A673 (cell line): Measurements from ENCODE around the gene PKLR. TPM values are rescaled to one million over a fixed set of nuclear protein-coding genes. Genes with fewer than 3 reads are reported as not detected.

Experiments used
- Bru-seq: library from RNA; stranded (reverse); fragments of 400-500 nt; gene quantifications from one replicate; lab custom pipeline; 2021; lab: Mats Ljungman, UMichigan
- BruChase-seq, 2 experiments: library from RNA; stranded (reverse); fragments of 400-500 nt; gene quantifications; one replicate each; lab custom pipeline; 2021; lab: Mats Ljungman, UMichigan
- BruUV-seq: library from RNA; stranded (reverse); fragments of 400-500 nt; replicated peaks from 2 replicates; lab custom pipeline; 2021; lab: Mats Ljungman, UMichigan
- CTCF ChIA-PET: fragments of 300-600 bp; sonication (Branson Sonifier 250); formaldehyde crosslinking; loops from one replicate; lab custom pipeline; 2022; ENCODE audit warnings: antibody characterized with exemption; lab: Charles Lee
- POLR2A ChIA-PET: fragments of 300-600 bp; sonication (Branson Sonifier 250); formaldehyde crosslinking; loops from one replicate; lab custom pipeline; 2022; ENCODE audit warnings: antibody characterized with exemption; ENCODE audit not compliant: low non-redundant PET; lab: Charles Lee
- DNase-seq: peaks from one replicate; pipeline ENCODE4 v3.0.0-alpha.2; 2015; ENCODE audit warnings: low spot score
- H3K27ac ChIP-seq: fragments of 200-600 bp; sonication (generic); 2 replicates; pipeline ENCODE4 v1.5.1; 2016; ENCODE audit warnings: mixed run types, low read depth, mild to moderate bottlenecking, mixed read lengths, antibody characterized with exemption, low read length; ENCODE audit not compliant: poor library complexity, severe bottlenecking
- H3K27me3 ChIP-seq: fragments of 200-600 bp; sonication (generic); replicated peaks from 2 replicates; pipeline ENCODE4 v1.6.1; 2017; ENCODE audit warnings: mixed run types, low read depth, mild to moderate bottlenecking, mixed read lengths, antibody characterized with exemption, low read length; ENCODE audit not compliant: insufficient read depth, poor library complexity
- H3K36me3 ChIP-seq: fragments of 200-600 bp; sonication (generic); 2 replicates; pipeline ENCODE4 v1.6.1; 2016; ENCODE audit warnings: mixed run types, mild to moderate bottlenecking, mixed read lengths, antibody characterized with exemption, low read length; ENCODE audit not compliant: insufficient read depth, poor library complexity, severe bottlenecking
- H3K4me1 ChIP-seq: fragments of 200-600 bp; sonication (generic); 2 replicates; pipeline ENCODE4 v1.6.1; 2017; ENCODE audit warnings: mixed run types, mild to moderate bottlenecking, mixed read lengths, antibody characterized with exemption, low read length; ENCODE audit not compliant: insufficient read depth, poor library complexity, severe bottlenecking
- H3K4me3 ChIP-seq: fragments of 200-600 bp; sonication (generic); 2 replicates; pipeline ENCODE4 v1.5.1; 2016; ENCODE audit warnings: low read depth, mixed run types, mild to moderate bottlenecking, mixed read lengths, low read length; ENCODE audit not compliant: poor library complexity, severe bottlenecking
- H3K9me3 ChIP-seq: fragments of 200-600 bp; sonication (generic); 2 replicates; pipeline ENCODE4 v1.6.1; 2016; ENCODE audit warnings: mixed run types, low read depth, mild to moderate bottlenecking, mixed read lengths, antibody characterized with exemption, low read length; ENCODE audit not compliant: poor library complexity, severe bottlenecking
- CTCF ChIP-seq: fragments of 300-800, 200-600 bp; sonication (generic); conservative IDR thresholded peaks from 2 replicates; pipeline ENCODE4 v1.5.1; 2017; ENCODE audit warnings: low read depth, mild to moderate bottlenecking, antibody characterized with exemption, low read length, moderate library complexity, mixed read lengths
- EZH2 ChIP-seq: fragments of 200-600 bp; sonication (generic); IDR thresholded peaks from 2 replicates; pipeline ENCODE4 v1.6.1; 2017; ENCODE audit warnings: borderline replicate concordance, low read depth, mild to moderate bottlenecking, mixed read lengths, antibody characterized with exemption, low read length; ENCODE audit not compliant: poor library complexity, severe bottlenecking
- intact Hi-C: fragments of 100-400 bp; cut with micrococcal nuclease; formaldehyde crosslinking; loops from one replicate; pipeline ENCODE4 v1.10.0; 2022; ENCODE audit not compliant: unreplicated experiment
- long read RNA-seq: library from polyadenylated mRNA; stranded (forward); transcript quantifications from one replicate; pipeline ENCODE4 v2.0.0, GENCODE V29; 2022
- total RNA-seq: library from RNA; stranded (reverse); gene quantifications from 2 replicates; pipeline ENCODE4 v1.2.3, GENCODE V29; 2021

PKLR gene
- not detected in 2 replicates for total RNA-seq
- not detected for Bru-seq, nascent RNA
- not detected for BruChase-seq, experiment 1, labeled RNA remaining after a 2-hour chase
- BruChase-seq, experiment 2, labeled RNA remaining after a 6-hour chase: percentile 17 among the genes with signal in this experiment
- long read RNA-seq: 0 reads

GRCh38 chr1:155301342-155301841 is at the start of gene PKLR:
PKLR (minus strand) TSS chr1:155301438; CDS start chr1:155301395, 43 bp downstream.
- intact Hi-C loops: no loop called here
- no TSS peak for BruUV-seq
- Histone ChIP-seq H3K4me1 (peaks cover 9% of the 10 kb centered on the region), H3K9me3 (no peaks in the 10 kb centered on the region), H3K36me3 (no peaks in the 10 kb centered on the region), H3K4me3 (no peak within 1 kb of the TSS), H3K27me3 (no peaks in the 10 kb centered on the region), H3K27ac (no peak within 1 kb of the TSS)
- ChIA-PET CTCF (no interaction called here), POLR2A (no interaction called here)
- no peak for DNase-seq
- TF ChIP-seq EZH2: no peak
- no peak for TF ChIP-seq CTCF

GRCh38 chr1:155342842-155343241 is 41.6 kb upstream of the PKLR start:
- intact Hi-C loops: no loop called here
- no peaks in the 10 kb centered on the region for H3K4me1 ChIP-seq
- POLR2A ChIA-PET: no interaction called here
- CTCF ChIA-PET: no interaction called here
- H3K27ac ChIP-seq: no peak overlapping the region
- no peak overlapping the region for H3K4me3 ChIP-seq
- no peaks in the 10 kb centered on the region for H3K9me3 ChIP-seq
- no peak for TF ChIP-seq EZH2
- no TSS peak for BruUV-seq
- DNase-seq: no peak
- no peaks in the 10 kb centered on the region for H3K27me3 ChIP-seq
- peaks cover 78% of the 10 kb centered on the region for H3K36me3 ChIP-seq

GRCh38 chr1:155339515-155340097 is 38.4 kb upstream of the PKLR start:
- TF ChIP-seq CTCF: no peak
- no peak for TF ChIP-seq EZH2
- no peak overlapping the region for H3K27ac ChIP-seq
- H3K36me3 ChIP-seq: peaks cover 82% of the 10 kb centered on the region
- ChIA-PET POLR2A (no interaction called here), CTCF (no interaction called here)
- intact Hi-C loops: no loop called here
- BruUV-seq: no TSS peak
- no peaks in the 10 kb centered on the region for H3K4me1 ChIP-seq
- DNase-seq: no peak
- no peaks in the 10 kb centered on the region for H3K27me3 ChIP-seq
- no peaks in the 10 kb centered on the region for H3K9me3 ChIP-seq
- no peak overlapping the region for H3K4me3 ChIP-seq

GRCh38 chr1:155334962-155335361 is 33.7 kb upstream of the PKLR start:
- Histone ChIP-seq H3K27me3 (no peaks in the 10 kb centered on the region), H3K9me3 (no peaks in the 10 kb centered on the region), H3K27ac (no peak overlapping the region), H3K4me1 (no peaks in the 10 kb centered on the region), H3K36me3 (peaks cover 54% of the 10 kb centered on the region), H3K4me3 (no peak overlapping the region)
- intact Hi-C loops: no loop called here
- POLR2A ChIA-PET: interaction anchor here (0.7 to 0.8 kb wide), 2 partner anchors 10 to 22 kb away, joined by 4 to 5 read pairs; no protein-coding TSS in a partner anchor
- no peak for TF ChIP-seq EZH2
- no peak for TF ChIP-seq CTCF
- CTCF ChIA-PET: no interaction called here
- no peak for DNase-seq
- BruUV-seq: no TSS peak
